Mammary epithelial cell (primary cell): ENCODE measurements around the gene PRM2.

Source experiments
- CTCF ChIP-seq, 2 donors: IDR thresholded peaks in 1 of 2; conservative IDR thresholded peaks in 1 of 2; 2 replicates each; pipeline ENCODE4 v1.5.1; 2011 to 2012; ENCODE audit warnings: inconsistent platforms in 2 of 2, low read length in 2 of 2, mild to moderate bottlenecking in 2 of 2, control low read depth in 1 of 2, low read depth in 1 of 2; ENCODE audit not compliant: insufficient read depth in 1 of 2; ENCODE audit errors: extremely low read depth in 1 of 2
- EZH2 ChIP-seq: IDR thresholded peaks from 2 replicates; pipeline ENCODE4 v1.6.1; 2012; ENCODE audit warnings: low read length, inconsistent platforms, borderline replicate concordance

- TF ChIP-seq CTCF (conservative IDR thresholded peaks at IDR 0.05 in 1 of 2, IDR thresholded peaks at IDR 0.05 in 1 of 2; ENCODE audit: extremely low read depth in 1 of 2, insufficient read depth in 1 of 2, low read depth in 1 of 2, low read length in 2 of 2) (no peak), EZH2 (no peak)
Observed at GRCh38 chr16:11265124-11265523, 11.2 kb downstream of the PRM2 start.
